Amniotic epithelial cell (primary cell): Measurements from ENCODE around the gene SLC51A.
"Not testable (repeated sequence)": the region's sequence is repeated elsewhere in the genome, so short reads cannot be mapped to it uniquely, and the experiment has no call there.

ENCODE experiments used
- DNase-seq: peaks from one replicate; pipeline ENCODE4 v3.0.0-alpha.2; 2010; ENCODE audit warnings: low read depth

The SLC51A gene

GRCh38 chr3:196193736-196194541 lies 22.4 kb upstream of the SLC51A start:
- DNase-seq = peak; percentile 35

- no peak for DNase-seq
Observed at GRCh38 chr3:196194542-196194915, 21.8 kb upstream of the SLC51A start.

GRCh38 chr3:196195664-196196265 lies 20.6 kb upstream of the SLC51A start:
- no peak for DNase-seq

- DNase-seq = no peak
Observed at GRCh38 chr3:196197524-196197923, 18.8 kb upstream of the SLC51A start.

GRCh38 chr3:196198081-196198675 lies 18.2 kb upstream of the SLC51A start:
- DNase-seq = no peak

GRCh38 chr3:196198771-196199753 lies 17.3 kb upstream of the SLC51A start:
- peak; percentile 41 for DNase-seq

- peak; percentile 71 for DNase-seq
Observed at GRCh38 chr3:196202516-196202970, 13.8 kb upstream of the SLC51A start.

GRCh38 chr3:196203846-196204245 lies 12.5 kb upstream of the SLC51A start:
- DNase-seq = no peak

GRCh38 chr3:196205442-196206205 lies 10.7 kb upstream of the SLC51A start:
- DNase-seq = not testable (repeated sequence)

GRCh38 chr3:196207159-196207832 lies 9.0 kb upstream of the SLC51A start:
- DNase-seq = no peak

GRCh38 chr3:196207833-196208607 lies 8.3 kb upstream of the SLC51A start:
- DNase-seq = no peak

- DNase-seq = no peak
Observed at GRCh38 chr3:196208942-196209695, 7.2 kb upstream of the SLC51A start.

- DNase-seq = not testable (repeated sequence)
Observed at GRCh38 chr3:196209944-196210672, 6.2 kb upstream of the SLC51A start.

GRCh38 chr3:196210673-196211556 lies 5.4 kb upstream of the SLC51A start, which contains the start of gene ZDHHC19:
Gene ZDHHC19 (minus strand): TSS chr3:196211400. CDS start chr3:196211315, 85 bp downstream.
- no peak for DNase-seq

GRCh38 chr3:196214783-196215441 lies 1.4 kb upstream of the SLC51A start:
- DNase-seq = no peak

- no peak for DNase-seq
Observed at GRCh38 chr3:196215493-196216020, 777 bp upstream of the SLC51A start.
